ENCODE measurements around the gene BTD.

DNA sequence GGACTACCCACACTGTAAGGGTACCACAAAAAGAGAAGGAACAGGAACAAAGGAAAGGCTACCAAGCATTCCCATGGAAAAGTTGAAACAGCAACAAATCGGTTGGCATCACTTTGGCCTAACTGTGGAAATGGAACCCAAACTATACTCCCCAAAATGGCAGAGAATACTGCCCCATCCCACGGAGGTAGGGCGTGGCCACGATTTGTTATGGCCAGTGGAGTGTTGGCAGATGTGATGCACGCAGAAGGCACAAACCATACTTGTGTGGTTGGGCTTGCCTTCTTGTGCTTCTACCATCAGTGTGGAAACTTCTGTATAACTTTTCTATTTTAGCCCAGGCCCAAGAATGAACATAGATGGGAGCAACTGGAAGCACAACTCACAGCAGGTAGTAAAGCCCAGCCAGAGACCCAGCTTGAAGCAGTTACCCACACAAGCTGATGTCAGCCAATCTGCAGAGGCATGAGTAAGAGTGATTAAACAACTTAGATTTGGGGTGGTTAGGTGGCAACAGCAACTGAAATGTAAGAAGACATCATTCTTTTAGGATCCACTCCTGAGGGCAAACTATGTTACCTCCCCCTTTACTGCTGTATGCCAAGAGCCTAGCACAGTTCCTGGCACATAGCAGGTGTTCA lies 64.1 kb downstream of the BTD start:
- TF ChIP-seq, protein P1, sequence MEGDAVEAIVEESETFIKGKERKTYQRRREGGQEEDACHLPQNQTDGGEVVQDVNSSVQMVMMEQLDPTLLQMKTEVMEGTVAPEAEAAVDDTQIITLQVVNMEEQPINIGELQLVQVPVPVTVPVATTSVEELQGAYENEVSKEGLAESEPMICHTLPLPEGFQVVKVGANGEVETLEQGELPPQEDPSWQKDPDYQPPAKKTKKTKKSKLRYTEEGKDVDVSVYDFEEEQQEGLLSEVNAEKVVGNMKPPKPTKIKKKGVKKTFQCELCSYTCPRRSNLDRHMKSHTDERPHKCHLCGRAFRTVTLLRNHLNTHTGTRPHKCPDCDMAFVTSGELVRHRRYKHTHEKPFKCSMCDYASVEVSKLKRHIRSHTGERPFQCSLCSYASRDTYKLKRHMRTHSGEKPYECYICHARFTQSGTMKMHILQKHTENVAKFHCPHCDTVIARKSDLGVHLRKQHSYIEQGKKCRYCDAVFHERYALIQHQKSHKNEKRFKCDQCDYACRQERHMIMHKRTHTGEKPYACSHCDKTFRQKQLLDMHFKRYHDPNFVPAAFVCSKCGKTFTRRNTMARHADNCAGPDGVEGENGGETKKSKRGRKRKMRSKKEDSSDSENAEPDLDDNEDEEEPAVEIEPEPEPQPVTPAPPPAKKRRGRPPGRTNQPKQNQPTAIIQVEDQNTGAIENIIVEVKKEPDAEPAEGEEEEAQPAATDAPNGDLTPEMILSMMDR (conservative IDR thresholded peaks at IDR 0.05 in 1 of 2, IDR thresholded peaks at IDR 0.05 in 1 of 2; ENCODE audit: low read depth in 1 of 2, low read length in 2 of 2) = no peak
- TF ChIP-seq EZH2 (IDR thresholded peaks at IDR 0.05; ENCODE audit: low read length, missing control alignments) = no peak
